Stimulated activated naive CD8-positive, alpha-beta T cell treated with anti-CD3 and anti-CD28 coated beads, Interleukin-15, amount 100 ng/mL, for 72 hours (primary cell): ENCODE results near the gene STAT4.

Source experiments
- ATAC-seq: fragments of 150-1000 bp; cut with Tn5 transposase; 2 replicates; pipeline ENCODE4 v1.10.0; 2021; ENCODE audit warnings: mild to moderate bottlenecking, moderate library complexity
- DNase-seq, 2 donors: peaks; one replicate each; pipeline ENCODE4 v3.0.0; 2021 to 2022
- H3K27ac Mint-ChIP-seq, 2 donors: one replicate each; pipeline ENCODE4 v1.8.0; 2022; ENCODE audit warnings: mild to moderate bottlenecking in 2 of 2, mixed read lengths in 2 of 2, moderate library complexity in 2 of 2
- H3K27me3 Mint-ChIP-seq: one replicate; pipeline ENCODE4 v1.8.0; 2022; ENCODE audit warnings: mixed read lengths
- H3K4me1 Mint-ChIP-seq: one replicate; pipeline ENCODE4 v1.8.0; 2022; ENCODE audit warnings: mild to moderate bottlenecking, mixed read lengths
- H3K4me3 Mint-ChIP-seq, 2 donors: one replicate each; pipeline ENCODE4 v1.8.0; 2022; ENCODE audit warnings: mild to moderate bottlenecking in 2 of 2, mixed read lengths in 2 of 2, moderate library complexity in 1 of 2
- H3K9me3 Mint-ChIP-seq, 2 donors: one replicate each; pipeline ENCODE4 v1.8.0; 2022; ENCODE audit warnings: mixed read lengths in 2 of 2

The STAT4 gene

DNA sequence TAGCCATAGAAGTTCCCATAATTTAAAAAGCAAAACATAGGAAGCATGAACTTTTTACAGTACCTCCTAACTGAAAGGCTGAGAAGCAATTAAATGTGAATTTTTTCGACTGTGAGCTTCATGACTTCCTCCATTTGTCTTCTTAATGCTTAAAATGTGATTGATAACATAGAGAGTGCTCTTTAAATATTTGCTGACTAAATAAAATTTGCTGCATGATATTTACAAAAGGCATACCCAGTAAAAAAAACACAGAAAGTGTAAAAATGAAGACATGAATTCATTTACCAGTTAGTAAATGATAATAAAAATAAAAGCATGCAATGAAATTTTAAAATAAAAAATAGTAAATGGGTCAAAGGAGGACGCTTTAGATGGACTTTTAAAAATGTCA is 21.9 kb downstream of the STAT4 start:
- no peaks in the 10 kb centered on the region for H3K27me3 Mint-ChIP-seq
- ATAC-seq, result no peak
- no peak overlapping the region for H3K27ac Mint-ChIP-seq
- peaks cover 54% of the 10 kb centered on the region for H3K4me1 Mint-ChIP-seq
- peaks cover 0 to 4% of the 10 kb centered on the region in 2 donors for H3K9me3 Mint-ChIP-seq
- peak overlapping the region; percentile 60 to 71 for H3K4me3 Mint-ChIP-seq
- DNase-seq, result no peak

DNA sequence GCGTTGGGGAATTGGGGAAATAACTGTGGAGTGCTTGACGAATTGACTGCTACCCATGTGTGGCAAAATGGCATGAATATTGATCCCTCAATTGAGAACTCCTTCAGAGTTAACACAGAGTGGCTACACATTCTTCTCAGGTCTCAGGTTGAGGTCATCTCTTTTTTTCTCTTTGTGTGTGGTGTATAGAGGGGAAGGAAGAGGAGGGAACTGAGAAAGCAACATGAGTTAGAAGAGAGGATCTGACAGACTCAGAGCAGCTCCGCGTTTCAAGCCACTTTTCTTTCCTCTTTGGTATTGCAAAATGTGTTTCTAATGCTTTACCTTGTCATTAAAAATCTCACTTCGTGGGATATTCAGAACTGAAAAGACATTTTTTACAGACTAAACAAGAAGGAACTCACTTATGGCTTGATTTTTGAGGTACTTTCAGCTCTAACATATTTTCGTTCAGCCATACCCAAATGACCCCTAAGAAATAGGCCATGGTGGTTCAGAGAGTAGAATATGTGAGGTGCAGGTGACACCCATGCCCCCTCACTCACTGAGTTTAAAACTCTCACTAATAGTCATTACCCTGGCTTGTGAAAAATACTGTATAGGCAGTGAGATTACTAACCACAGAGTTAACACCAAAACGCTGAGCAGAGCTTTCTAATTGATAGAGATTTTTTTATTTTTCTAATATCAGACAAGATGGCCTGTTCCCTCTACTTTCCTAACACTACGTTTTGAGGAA is 22.5 kb downstream of the STAT4 start:
- peaks cover 56% of the 10 kb centered on the region for H3K4me1 Mint-ChIP-seq
- ATAC-seq (peak; percentile 93), DNase-seq (no peak)
- H3K27me3 Mint-ChIP-seq, result no peaks in the 10 kb centered on the region
- peak overlapping the region; percentile 8 to 86 for H3K27ac Mint-ChIP-seq
- H3K4me3 Mint-ChIP-seq, result peak overlapping the region; percentile 60 to 71
- peaks cover 0 to 4% of the 10 kb centered on the region in 2 donors for H3K9me3 Mint-ChIP-seq

- H3K4me3 Mint-ChIP-seq, result peak overlapping the region in 1 of 2 donors; percentile 71
- DNase-seq, result no peak
- peak overlapping the region in 1 of 2 donors; percentile 86 for H3K27ac Mint-ChIP-seq
- H3K27me3 Mint-ChIP-seq, result no peaks in the 10 kb centered on the region
- H3K9me3 Mint-ChIP-seq, result peaks cover 0 to under 1% of the 10 kb centered on the region in 2 donors
- ATAC-seq, result peak; percentile 73
- peaks cover 67% of the 10 kb centered on the region for H3K4me1 Mint-ChIP-seq
Observed at GRCh38 chr2:191127235-191127634, 23.6 kb downstream of the STAT4 start.

- Mint-ChIP-seq H3K9me3 (no peaks in the 10 kb centered on the region), H3K27me3 (no peaks in the 10 kb centered on the region), H3K4me3 (peak overlapping the region; percentile 52 to 71), H3K4me1 (peaks cover 67% of the 10 kb centered on the region), H3K27ac (peak overlapping the region; percentile 70 to 81)
- ATAC-seq (peak; percentile 76), DNase-seq (peak in 1 of 2 donors; percentile 50)
Observed at GRCh38 chr2:191126386-191127085, 24.3 kb downstream of the STAT4 start.

GRCh38 chr2:191125646-191126045 is 25.1 kb downstream of the STAT4 start:
- ATAC-seq, result no peak
- Mint-ChIP-seq H3K4me3 (no peak overlapping the region), H3K27me3 (no peaks in the 10 kb centered on the region), H3K4me1 (peaks cover 62% of the 10 kb centered on the region), H3K27ac (no peak overlapping the region), H3K9me3 (no peaks in the 10 kb centered on the region)
- DNase-seq, result no peak

- Mint-ChIP-seq H3K4me3 (no peak overlapping the region), H3K9me3 (no peaks in the 10 kb centered on the region), H3K27me3 (no peaks in the 10 kb centered on the region), H3K4me1 (peaks cover 65% of the 10 kb centered on the region), H3K27ac (peak overlapping the region in 1 of 2 donors; percentile 45)
- ATAC-seq, result peak; percentile 71
- DNase-seq, result no peak
Observed at GRCh38 chr2:191122638-191123294, 28.0 kb downstream of the STAT4 start.

DNA sequence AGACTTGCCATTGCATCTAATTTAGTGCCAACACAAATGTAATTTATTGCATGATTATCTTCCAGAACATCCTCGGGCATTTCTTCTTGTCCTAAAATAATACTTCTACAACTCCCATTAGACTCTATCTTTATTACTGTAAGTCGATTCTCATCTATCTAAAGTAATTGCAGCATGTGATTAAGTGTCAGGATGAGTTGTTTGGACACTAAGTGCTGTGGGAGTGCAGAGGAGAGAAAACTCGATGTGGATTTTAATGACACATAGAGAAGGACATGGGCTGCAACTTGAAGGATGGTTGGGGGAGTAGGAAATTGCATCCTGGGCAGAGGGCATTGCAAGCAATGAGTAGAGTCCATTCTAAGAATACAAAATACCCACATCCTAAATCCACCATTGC is 33.5 kb downstream of the STAT4 start:
- ATAC-seq, result no peak
- H3K4me1 Mint-ChIP-seq, result peaks cover 79% of the 10 kb centered on the region
- H3K27me3 Mint-ChIP-seq, result no peaks in the 10 kb centered on the region
- DNase-seq, result no peak
- no peak overlapping the region for H3K4me3 Mint-ChIP-seq
- no peak overlapping the region for H3K27ac Mint-ChIP-seq
- H3K9me3 Mint-ChIP-seq, result no peaks in the 10 kb centered on the region

DNA sequence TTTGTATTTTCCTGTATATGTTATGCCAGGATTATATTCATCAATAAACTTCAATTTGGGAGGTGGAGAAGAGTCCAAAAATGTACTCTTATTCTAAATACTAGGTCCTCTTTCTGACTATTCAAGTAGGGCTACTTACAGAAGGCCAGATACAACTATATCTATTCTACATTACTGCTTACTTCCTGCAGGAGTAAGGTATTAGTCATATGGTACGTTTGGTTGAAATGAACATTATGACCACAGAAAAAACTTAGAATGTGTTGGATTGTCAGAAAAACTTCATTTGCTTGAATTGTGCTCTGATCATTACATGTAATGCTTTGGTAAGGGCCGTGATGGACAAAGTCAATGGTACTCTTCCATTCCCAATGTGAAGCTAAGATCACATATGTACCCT is 35.0 kb downstream of the STAT4 start:
- Mint-ChIP-seq H3K9me3 (no peaks in the 10 kb centered on the region), H3K4me3 (peak overlapping the region; percentile 32 to 81), H3K27me3 (no peaks in the 10 kb centered on the region), H3K27ac (peak overlapping the region in 1 of 2 donors; percentile 97), H3K4me1 (peaks cover 87% of the 10 kb centered on the region)
- DNase-seq (no peak), ATAC-seq (peak; percentile 80)

DNA sequence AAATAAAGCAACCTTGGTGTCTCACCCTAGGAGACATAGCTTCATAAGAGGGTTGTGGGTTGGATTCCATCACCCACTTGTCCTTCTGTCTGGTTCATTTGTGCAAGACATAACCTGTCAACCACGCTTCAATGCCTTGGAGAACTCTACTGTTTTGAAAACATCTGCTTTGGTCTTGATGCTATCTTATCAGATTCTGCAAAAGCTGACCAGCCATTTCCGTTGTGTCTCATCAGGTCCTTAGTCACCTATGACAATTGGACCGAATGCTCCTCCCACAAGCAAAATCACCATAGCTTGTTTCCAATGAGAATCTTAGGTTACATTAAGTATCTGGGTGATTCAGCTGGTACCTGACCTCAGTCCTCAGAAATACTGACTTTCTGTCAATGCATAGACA is 35.4 kb downstream of the STAT4 start:
- DNase-seq, result peak; percentile 42 to 65
- ATAC-seq, result peak; percentile 79
- Mint-ChIP-seq H3K4me3 (peak overlapping the region; percentile 32 to 81), H3K27me3 (no peaks in the 10 kb centered on the region), H3K27ac (peak overlapping the region; percentile 4 to 97), H3K9me3 (no peaks in the 10 kb centered on the region), H3K4me1 (peaks cover 91% of the 10 kb centered on the region)

GRCh38 chr2:191114403-191114886 is 36.3 kb downstream of the STAT4 start:
- H3K27me3 Mint-ChIP-seq, result no peaks in the 10 kb centered on the region
- H3K27ac Mint-ChIP-seq, result peak overlapping the region; percentile 97
- peak overlapping the region; percentile 81 for H3K4me3 Mint-ChIP-seq
- DNase-seq (peak; percentile 36 to 41), ATAC-seq (peak; percentile 39)
- peaks cover 94% of the 10 kb centered on the region for H3K4me1 Mint-ChIP-seq
- no peaks in the 10 kb centered on the region for H3K9me3 Mint-ChIP-seq

- H3K27ac Mint-ChIP-seq, result peak overlapping the region; percentile 97
- ATAC-seq (no peak), DNase-seq (no peak)
- no peaks in the 10 kb centered on the region for H3K9me3 Mint-ChIP-seq
- no peaks in the 10 kb centered on the region for H3K27me3 Mint-ChIP-seq
- H3K4me3 Mint-ChIP-seq, result peak overlapping the region in 1 of 2 donors; percentile 69
- H3K4me1 Mint-ChIP-seq, result peaks cover 94% of the 10 kb centered on the region
Observed at GRCh38 chr2:191113761-191114160, 37.0 kb downstream of the STAT4 start.

- peaks cover 92% of the 10 kb centered on the region for H3K4me1 Mint-ChIP-seq
- no peaks in the 10 kb centered on the region for H3K27me3 Mint-ChIP-seq
- no peak for DNase-seq
- H3K4me3 Mint-ChIP-seq, result peak overlapping the region in 1 of 2 donors; percentile 69
- no peaks in the 10 kb centered on the region for H3K9me3 Mint-ChIP-seq
- H3K27ac Mint-ChIP-seq, result peak overlapping the region in 1 of 2 donors; percentile 95
- ATAC-seq, result peak; percentile 70
Observed at GRCh38 chr2:191112448-191112901, 38.3 kb downstream of the STAT4 start.

DNA sequence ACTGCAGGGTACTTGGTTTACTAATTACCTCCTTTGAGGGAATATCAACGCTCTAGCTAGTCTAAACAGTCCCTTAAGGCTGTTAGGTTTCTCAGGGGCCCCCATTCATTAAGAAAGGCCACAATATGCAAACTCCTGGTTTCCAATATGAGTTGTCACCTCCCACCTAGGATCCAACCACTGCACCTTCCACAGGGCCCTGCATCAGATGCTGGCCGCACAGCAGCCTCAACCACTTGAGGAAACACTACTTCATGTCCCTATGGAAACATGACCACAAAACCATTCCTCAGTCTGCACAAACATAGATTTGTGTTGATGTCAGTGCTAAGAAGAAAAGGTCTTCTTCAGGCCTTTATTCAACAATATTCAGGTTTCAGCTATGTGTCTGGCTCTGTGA is 40.9 kb downstream of the STAT4 start:
- peak; percentile 77 for ATAC-seq
- Mint-ChIP-seq H3K9me3 (no peaks in the 10 kb centered on the region), H3K4me3 (peak overlapping the region; percentile 44 to 61), H3K4me1 (peaks cover 88% of the 10 kb centered on the region), H3K27me3 (no peaks in the 10 kb centered on the region), H3K27ac (peak overlapping the region; percentile 78 to 83)
- peak in 1 of 2 donors; percentile 74 for DNase-seq

GRCh38 chr2:191108331-191108730 is 42.5 kb downstream of the STAT4 start:
- Mint-ChIP-seq H3K27ac (peak overlapping the region in 1 of 2 donors; percentile 59), H3K9me3 (no peaks in the 10 kb centered on the region), H3K27me3 (no peaks in the 10 kb centered on the region), H3K4me1 (peaks cover 87% of the 10 kb centered on the region), H3K4me3 (peak overlapping the region; percentile 57 to 61)
- DNase-seq (no peak), ATAC-seq (peak; percentile 21)

- H3K27me3 Mint-ChIP-seq, result no peaks in the 10 kb centered on the region
- H3K9me3 Mint-ChIP-seq, result no peaks in the 10 kb centered on the region
- DNase-seq (no peak), ATAC-seq (no peak)
- H3K4me1 Mint-ChIP-seq, result peaks cover 86% of the 10 kb centered on the region
- H3K27ac Mint-ChIP-seq, result no peak overlapping the region
- peak overlapping the region in 1 of 2 donors; percentile 27 for H3K4me3 Mint-ChIP-seq
Observed at GRCh38 chr2:191105082-191105481, 45.7 kb downstream of the STAT4 start.
